Kidney epithelial cell (primary cell): Measurements from ENCODE around the gene CCL27. TPM values are rescaled to one million over a fixed set of nuclear protein-coding genes. Genes with fewer than 3 reads are reported as not detected.

Experiments
- DNase-seq: peaks from one replicate; pipeline ENCODE4 v3.0.0-alpha.2; 2010; ENCODE audit warnings: low read depth
- H3K27me3 ChIP-seq: 2 replicates; pipeline ENCODE4 v1.6.0; 2011; ENCODE audit warnings: low read length; ENCODE audit not compliant: control insufficient read depth, insufficient read depth
- H3K36me3 ChIP-seq: 2 replicates; pipeline ENCODE4 v1.5.1; 2011; ENCODE audit warnings: low read length; ENCODE audit not compliant: control insufficient read depth, insufficient read depth
- H3K4me3 ChIP-seq: 2 replicates; pipeline ENCODE4 v1.5.1; 2011; ENCODE audit warnings: low read depth, mild to moderate bottlenecking, control low read depth, low read length
- CTCF ChIP-seq: IDR thresholded peaks from 2 replicates; pipeline ENCODE4 v1.5.1; 2011; ENCODE audit warnings: mild to moderate bottlenecking, moderate library complexity, low read length, control low read depth, inconsistent platforms; ENCODE audit not compliant: insufficient read depth, poor library complexity, severe bottlenecking
- total RNA-seq: library from RNA; depleted of rRNA; stranded (reverse); fragments of >200 nt; gene quantifications from 2 replicates; pipeline ENCODE4 v1.2.3, GENCODE V29; 2015

CCL27 gene
- total RNA-seq, 1 donor from 2014 or later, result not detected

GRCh38 chr9:34623374-34624235 is 38.9 kb downstream of the CCL27 start:
- no peak for DNase-seq
- Histone ChIP-seq H3K36me3 (no peaks in the 10 kb centered on the region), H3K27me3 (peaks cover 55% of the 10 kb centered on the region), H3K4me3 (no peak overlapping the region)
- no peak for TF ChIP-seq CTCF

- peak; percentile 90 for DNase-seq
- peaks cover 27% of the 10 kb centered on the region for H3K27me3 ChIP-seq
- H3K36me3 ChIP-seq, result no peaks in the 10 kb centered on the region
- peak within 1 kb of the TSS; percentile 69 for H3K4me3 ChIP-seq
- no peak for TF ChIP-seq CTCF
Observed at GRCh38 chr9:34620061-34620994, 42.1 kb downstream of the CCL27 start, which contains the start of gene DCTN3. Gene DCTN3, minus strand, starts transcription at chr9:34620495. Its CDS starts 31 bp downstream, at chr9:34620464.

GRCh38 chr9:34615132-34615531 is 47.3 kb downstream of the CCL27 start:
- Histone ChIP-seq H3K4me3 (no peak overlapping the region), H3K36me3 (no peaks in the 10 kb centered on the region), H3K27me3 (no peaks in the 10 kb centered on the region)
- DNase-seq, result no peak
- TF ChIP-seq CTCF, result no peak

GRCh38 chr9:34612788-34613390 is 49.6 kb downstream of the CCL27 start:
- no peaks in the 10 kb centered on the region for H3K27me3 ChIP-seq
- no peak for DNase-seq

More at GRCh38 chr9:34612788-34613390, 49.6 kb downstream of the CCL27 start:
- Histone ChIP-seq H3K36me3 (no peaks in the 10 kb centered on the region), H3K4me3 (peak overlapping the region; percentile 92)
- TF ChIP-seq CTCF, result peak; percentile 82

Other genes starting within 250 kb of the CCL27 start
- gene FAM219A, start 204.1 kb downstream of the CCL27 start, total RNA-seq, result 14.7 and 16.8 TPM in 2 replicates
- gene DNAI1, start 203.9 kb downstream of the CCL27 start, total RNA-seq, result not detected in 2 replicates
- gene ENHO, start 139.7 kb downstream of the CCL27 start, total RNA-seq, result 1.5 TPM in 1 of 2 replicates, not detected in the other
- 0.27 and 1.1 TPM in 2 replicates for gene CNTFR, start 72.9 kb downstream of the CCL27 start, total RNA-seq
- 31.5 and 34.0 TPM in 2 replicates for gene RPP25L, start 50.6 kb downstream of the CCL27 start, total RNA-seq
- 92.7 and 128 TPM in 2 replicates for gene DCTN3, start 42.2 kb downstream of the CCL27 start, total RNA-seq
- gene ARID3C, start 33.6 kb downstream of the CCL27 start, total RNA-seq, result 0.48 and 1.0 TPM in 2 replicates
- gene SIGMAR1, start 24.9 kb downstream of the CCL27 start, total RNA-seq, result 121 and 129 TPM in 2 replicates
- 34.4 and 39.4 TPM in 2 replicates for gene GALT, start 16.0 kb downstream of the CCL27 start, total RNA-seq
- gene IL11RA, start 10.5 kb downstream of the CCL27 start, total RNA-seq, result 5.9 and 11.6 TPM in 2 replicates
- gene CCL19, start 28.6 kb upstream of the CCL27 start, total RNA-seq, result not detected in 2 replicates
- gene CCL21, start 47.5 kb upstream of the CCL27 start, total RNA-seq, result not detected in 2 replicates